Nephron progenitor cell (in vitro differentiated cells): Measurements from ENCODE around the gene NDRG3.

Experiments
- DNase-seq: peaks from one replicate; pipeline ENCODE4 v3.0.0; 2021
- H3K27ac Mint-ChIP-seq: 2 replicates; pipeline ENCODE4 v1.8.0; 2021; ENCODE audit warnings: mild to moderate bottlenecking, moderate library complexity, mixed read lengths
- H3K27me3 Mint-ChIP-seq: 2 replicates; pipeline ENCODE4 v1.8.0; 2021; ENCODE audit warnings: mild to moderate bottlenecking, low read depth, mixed read lengths; ENCODE audit not compliant: poor library complexity
- H3K36me3 Mint-ChIP-seq: 2 replicates; pipeline ENCODE4 v1.8.0; 2021; ENCODE audit warnings: low read depth, mixed read lengths
- H3K4me1 Mint-ChIP-seq: 2 replicates; pipeline ENCODE4 v1.8.0; 2021; ENCODE audit warnings: mixed read lengths
- H3K4me3 Mint-ChIP-seq: 2 replicates; pipeline ENCODE4 v1.8.0; 2021; ENCODE audit warnings: mild to moderate bottlenecking, moderate library complexity, mixed read lengths
- H3K9me3 Mint-ChIP-seq: 2 replicates; pipeline ENCODE4 v1.8.0; 2021; ENCODE audit warnings: mild to moderate bottlenecking, moderate library complexity, mixed read lengths
- TF ChIP-seq, protein P1 (sequence below): fragments of 200-600 bp; sonication (generic); IDR thresholded peaks from 2 replicates; pipeline ENCODE4 v1.5.0; 2021; ENCODE audit warnings: antibody characterized with exemption

NDRG3 gene

GRCh38 chr20:36744764-36745191, 1.1 kb downstream of the NDRG3 start:
- H3K27me3 Mint-ChIP-seq, result peaks cover 11% of the 10 kb centered on the region
- H3K4me1 Mint-ChIP-seq, result peaks cover 30% of the 10 kb centered on the region
- no peaks in the 10 kb centered on the region for H3K9me3 Mint-ChIP-seq
- TF ChIP-seq, protein P1, sequence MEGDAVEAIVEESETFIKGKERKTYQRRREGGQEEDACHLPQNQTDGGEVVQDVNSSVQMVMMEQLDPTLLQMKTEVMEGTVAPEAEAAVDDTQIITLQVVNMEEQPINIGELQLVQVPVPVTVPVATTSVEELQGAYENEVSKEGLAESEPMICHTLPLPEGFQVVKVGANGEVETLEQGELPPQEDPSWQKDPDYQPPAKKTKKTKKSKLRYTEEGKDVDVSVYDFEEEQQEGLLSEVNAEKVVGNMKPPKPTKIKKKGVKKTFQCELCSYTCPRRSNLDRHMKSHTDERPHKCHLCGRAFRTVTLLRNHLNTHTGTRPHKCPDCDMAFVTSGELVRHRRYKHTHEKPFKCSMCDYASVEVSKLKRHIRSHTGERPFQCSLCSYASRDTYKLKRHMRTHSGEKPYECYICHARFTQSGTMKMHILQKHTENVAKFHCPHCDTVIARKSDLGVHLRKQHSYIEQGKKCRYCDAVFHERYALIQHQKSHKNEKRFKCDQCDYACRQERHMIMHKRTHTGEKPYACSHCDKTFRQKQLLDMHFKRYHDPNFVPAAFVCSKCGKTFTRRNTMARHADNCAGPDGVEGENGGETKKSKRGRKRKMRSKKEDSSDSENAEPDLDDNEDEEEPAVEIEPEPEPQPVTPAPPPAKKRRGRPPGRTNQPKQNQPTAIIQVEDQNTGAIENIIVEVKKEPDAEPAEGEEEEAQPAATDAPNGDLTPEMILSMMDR, result no peak
- H3K36me3 Mint-ChIP-seq, result no peaks in the 10 kb centered on the region
- DNase-seq, result peak; percentile 20
- no peak overlapping the region for H3K27ac Mint-ChIP-seq
- H3K4me3 Mint-ChIP-seq, result peak overlapping the region; percentile 86

DNA sequence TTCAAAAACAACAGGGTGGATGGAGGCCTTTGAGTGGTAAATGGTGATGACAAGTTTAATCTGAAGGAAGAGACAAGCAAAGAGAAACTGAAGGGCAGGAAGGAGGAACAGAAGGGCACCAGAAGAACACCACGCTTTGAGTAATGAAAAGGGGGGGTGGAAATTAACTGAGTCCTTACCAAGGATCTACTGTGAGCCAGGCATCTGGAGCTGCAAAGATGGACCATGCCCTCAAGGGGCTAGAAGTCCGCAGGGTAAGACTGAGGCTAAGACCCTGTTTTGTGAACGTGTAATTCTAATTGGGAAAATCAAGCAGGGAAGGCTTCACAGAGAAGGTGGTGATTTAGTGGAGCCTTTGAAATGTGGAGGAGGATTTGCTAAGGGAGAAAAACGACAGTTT, 1.6 kb downstream of the NDRG3 start:
- Mint-ChIP-seq H3K36me3 (no peaks in the 10 kb centered on the region), H3K9me3 (no peaks in the 10 kb centered on the region), H3K4me1 (peaks cover 27% of the 10 kb centered on the region), H3K4me3 (peak overlapping the region; percentile 86), H3K27me3 (peaks cover 11% of the 10 kb centered on the region), H3K27ac (no peak overlapping the region)
- no peak for DNase-seq
- TF ChIP-seq, protein P1, result no peak

GRCh38 chr20:36742558-36742957, 3.3 kb downstream of the NDRG3 start:
- DNase-seq, result no peak
- Mint-ChIP-seq H3K4me1 (peaks cover 24% of the 10 kb centered on the region), H3K27me3 (peaks cover 5% of the 10 kb centered on the region), H3K4me3 (no peak overlapping the region), H3K27ac (no peak overlapping the region), H3K9me3 (no peaks in the 10 kb centered on the region), H3K36me3 (no peaks in the 10 kb centered on the region)
- TF ChIP-seq, protein P1, result no peak

DNA sequence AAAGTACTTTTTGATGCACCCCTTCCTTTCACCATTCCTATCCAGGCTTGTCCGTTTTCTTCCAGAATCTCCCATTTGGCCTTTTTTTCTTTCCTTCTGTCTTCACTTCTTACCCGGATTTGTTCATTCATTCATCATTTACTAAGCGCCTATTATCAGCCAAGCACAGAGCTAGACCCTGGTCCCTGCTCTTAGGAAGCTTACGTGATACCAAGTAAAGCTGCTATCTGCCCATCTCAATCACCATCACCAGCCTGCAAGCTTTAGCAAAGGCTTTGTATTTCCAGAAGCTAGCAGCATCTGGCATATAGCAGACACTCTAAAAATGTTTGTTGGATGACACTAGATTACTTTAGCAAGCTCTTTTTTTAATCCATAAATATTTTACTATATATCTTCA, 4.8 kb downstream of the NDRG3 start:
- H3K36me3 Mint-ChIP-seq, result no peaks in the 10 kb centered on the region
- no peak overlapping the region for H3K4me3 Mint-ChIP-seq
- TF ChIP-seq, protein P1, result no peak
- no peak for DNase-seq
- H3K4me1 Mint-ChIP-seq, result peaks cover 31% of the 10 kb centered on the region
- H3K9me3 Mint-ChIP-seq, result no peaks in the 10 kb centered on the region
- H3K27me3 Mint-ChIP-seq, result peaks cover 5% of the 10 kb centered on the region
- H3K27ac Mint-ChIP-seq, result no peak overlapping the region

DNA sequence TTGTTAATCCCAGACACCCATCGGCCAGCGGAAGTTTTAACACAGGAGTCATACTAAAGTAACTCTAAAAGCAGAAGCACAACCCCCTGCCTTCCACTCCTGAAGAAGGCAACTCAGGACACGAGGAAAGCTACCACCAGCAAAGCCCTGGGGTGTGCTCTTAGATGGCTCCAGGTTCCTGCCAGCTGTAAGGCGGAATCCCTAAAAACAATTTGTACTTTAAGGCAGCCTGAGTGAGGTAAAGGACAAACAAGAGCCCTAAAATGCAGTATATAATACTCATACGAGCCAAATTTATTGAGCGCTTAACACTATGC, 8.7 kb downstream of the NDRG3 start:
- Mint-ChIP-seq H3K36me3 (no peaks in the 10 kb centered on the region), H3K9me3 (no peaks in the 10 kb centered on the region), H3K27ac (peak overlapping the region; percentile 61), H3K4me3 (no peak overlapping the region), H3K4me1 (peaks cover 30% of the 10 kb centered on the region), H3K27me3 (peaks cover 4% of the 10 kb centered on the region)
- DNase-seq, result no peak
- TF ChIP-seq, protein P1, result no peak

GRCh38 chr20:36736451-36737182, 9.3 kb downstream of the NDRG3 start:
- no peak overlapping the region for H3K4me3 Mint-ChIP-seq
- no peaks in the 10 kb centered on the region for H3K9me3 Mint-ChIP-seq
- no peak for DNase-seq
- H3K27ac Mint-ChIP-seq, result peak overlapping the region; percentile 61
- TF ChIP-seq, protein P1, result no peak
- H3K4me1 Mint-ChIP-seq, result peaks cover 29% of the 10 kb centered on the region
- H3K36me3 Mint-ChIP-seq, result no peaks in the 10 kb centered on the region
- peaks cover 4% of the 10 kb centered on the region for H3K27me3 Mint-ChIP-seq
